SIG-M5 (cell line): ENCODE measurements around the gene CCDC197.

Experiments used
- DNase-seq: peaks from one replicate; lab custom pipeline; 2025; lab: John Stamatoyannopoulos, UW

CCDC197 gene

GRCh38 chr14:94025720-94026119 lies 28.6 kb downstream of the CCDC197 start:
- DNase-seq = no peak

DNA sequence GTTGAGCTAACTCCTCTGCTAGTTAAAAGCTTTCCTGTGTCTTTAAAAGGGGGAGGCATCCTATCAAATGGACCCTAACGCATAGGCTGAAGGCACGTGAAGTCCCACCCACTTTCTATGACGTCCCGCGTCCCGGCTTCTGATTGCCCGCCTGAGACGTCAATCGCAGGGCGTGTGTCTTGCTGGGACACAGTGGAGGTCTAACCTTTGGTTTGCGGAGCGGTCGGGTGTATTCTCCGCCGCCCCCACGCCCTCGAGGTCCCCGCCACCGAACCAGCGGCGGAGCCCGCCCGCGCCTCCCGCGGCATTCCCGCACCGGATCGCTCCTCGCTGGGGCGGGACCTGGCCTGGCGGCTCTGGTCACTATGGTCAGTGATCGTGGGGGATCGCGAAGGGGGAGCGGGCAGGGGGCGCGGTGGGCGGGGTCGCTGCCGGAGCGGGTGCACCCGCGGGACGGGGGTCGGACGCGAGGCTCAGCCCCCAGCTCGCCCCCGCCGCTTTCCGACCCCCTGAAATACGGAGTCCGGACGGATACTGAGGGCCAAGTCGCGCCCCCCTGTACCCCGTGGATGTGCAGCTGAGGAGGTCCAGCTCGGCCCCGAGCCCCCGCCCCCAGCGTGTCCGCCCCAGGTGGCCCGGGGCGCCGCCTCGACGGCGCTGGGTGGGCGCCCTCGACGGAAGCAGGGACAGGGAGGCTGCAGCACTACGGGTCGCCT lies 29.2 kb downstream of the CCDC197 start, which contains the start of gene OTUB2:
Gene OTUB2 (plus strand): TSS at position 168 of the 716 bp plus-strand sequence. CDS start 198 bp downstream, at position 366.
- DNase-seq = peak; percentile 89

DNA sequence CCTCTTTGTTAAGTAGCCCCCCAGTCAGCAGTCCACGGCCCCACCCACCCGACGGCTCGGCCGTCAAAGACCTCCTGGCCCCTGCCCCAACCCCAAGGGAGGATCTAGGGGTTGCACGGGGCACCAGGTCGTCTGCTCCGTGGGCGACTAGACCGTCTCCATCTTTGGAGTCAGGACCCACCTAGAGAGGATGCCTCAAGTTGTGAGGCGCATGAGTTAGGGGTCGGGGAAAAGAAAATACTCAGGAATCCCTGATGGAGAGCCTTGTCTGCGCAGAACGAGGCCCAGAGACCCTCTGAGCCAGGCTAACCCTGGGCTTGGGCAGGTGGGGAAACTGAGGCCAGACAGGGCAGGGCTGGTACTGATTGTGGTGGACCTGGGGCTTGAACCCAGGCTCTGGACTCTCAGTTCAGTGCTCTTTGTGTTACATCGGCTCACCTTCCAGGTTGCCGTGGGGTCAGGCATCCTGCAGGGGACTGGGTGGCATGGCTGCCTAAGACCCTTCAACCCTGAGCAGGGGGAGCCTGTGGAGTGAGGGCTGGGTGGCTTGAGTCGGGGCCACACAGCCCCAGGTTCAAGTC lies 29.9 kb downstream of the CCDC197 start:
- no peak for DNase-seq

DNA sequence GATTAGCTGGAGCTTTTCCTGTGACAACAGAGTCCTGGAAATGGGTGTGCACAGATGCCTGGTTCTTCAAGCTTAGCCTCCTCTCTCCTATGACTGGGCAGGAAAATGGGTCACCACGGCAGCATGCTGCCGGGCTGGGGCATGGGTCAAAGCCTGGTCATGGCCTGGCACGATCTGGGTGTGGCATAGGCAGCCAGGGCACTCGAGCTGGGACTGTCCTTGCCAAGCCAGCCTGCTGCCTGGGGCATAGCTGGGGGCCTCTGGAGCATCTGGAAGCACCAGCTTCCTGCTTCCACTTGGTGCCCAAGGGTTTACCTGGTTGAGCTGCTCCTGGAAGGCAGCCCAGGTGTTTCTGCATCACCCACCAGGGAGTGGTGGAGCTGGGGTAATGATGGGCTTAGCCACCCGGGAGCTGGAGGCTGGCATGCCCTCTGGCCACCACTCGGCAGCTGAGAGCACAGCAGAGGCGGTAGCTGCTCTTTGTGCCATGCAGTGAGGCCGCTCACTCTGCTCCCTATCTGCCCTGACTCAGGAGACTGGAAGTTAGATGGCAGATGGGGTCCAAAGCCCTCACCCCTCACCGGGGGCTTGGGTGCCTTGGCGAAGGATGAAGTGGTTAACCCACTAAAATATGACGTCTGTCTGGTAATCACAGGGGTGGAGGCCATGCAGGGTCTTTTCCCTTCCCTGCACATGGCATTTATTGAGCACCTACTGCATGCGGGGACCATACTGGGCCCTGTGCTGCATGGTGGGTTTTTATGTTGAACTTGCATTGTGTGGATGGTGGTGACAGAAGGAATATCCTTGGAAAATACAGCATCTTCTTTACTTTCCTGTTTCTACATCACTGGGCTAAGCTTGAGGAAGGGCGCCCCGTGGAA lies 30.7 kb downstream of the CCDC197 start:
- DNase-seq = no peak

DNA sequence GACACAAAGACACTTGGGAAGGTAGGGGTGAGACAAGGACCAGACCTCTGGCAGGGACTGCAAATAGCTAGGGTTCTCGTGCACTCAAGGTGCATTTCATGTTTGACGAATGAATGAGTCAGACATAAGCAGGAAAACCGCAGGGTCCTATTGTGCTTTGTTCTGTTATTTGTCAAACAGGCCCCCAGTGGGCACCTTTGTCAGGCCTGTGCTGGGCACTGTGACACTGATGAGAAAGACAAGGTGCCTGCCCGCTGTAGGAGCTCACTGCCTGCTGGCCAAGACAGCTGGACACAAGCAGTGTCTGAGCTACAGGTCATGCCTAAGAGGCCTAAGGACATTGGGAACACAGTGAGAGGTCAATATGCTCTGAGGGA lies 31.3 kb downstream of the CCDC197 start:
- peak; percentile 5 for DNase-seq

DNA sequence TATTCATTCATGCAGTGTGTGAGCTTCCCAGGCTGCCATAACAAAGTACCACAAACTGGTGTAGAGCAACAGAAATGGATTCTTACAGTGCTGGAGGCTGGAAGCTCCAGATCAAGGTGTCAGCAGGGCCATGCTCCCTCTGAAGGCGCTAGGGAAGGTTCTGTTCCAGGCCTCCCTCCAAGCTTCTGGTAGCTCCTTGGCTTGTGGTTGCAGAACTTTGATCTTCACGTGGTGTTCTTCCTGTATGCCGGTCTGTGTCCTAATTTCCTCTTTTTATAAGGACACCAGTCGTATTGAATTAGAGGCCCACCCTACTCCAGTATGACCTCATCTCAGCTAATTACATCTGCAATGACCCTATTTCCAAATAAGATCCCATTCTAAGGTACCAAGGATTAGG lies 32.2 kb downstream of the CCDC197 start:
- DNase-seq = peak; percentile 17

DNA sequence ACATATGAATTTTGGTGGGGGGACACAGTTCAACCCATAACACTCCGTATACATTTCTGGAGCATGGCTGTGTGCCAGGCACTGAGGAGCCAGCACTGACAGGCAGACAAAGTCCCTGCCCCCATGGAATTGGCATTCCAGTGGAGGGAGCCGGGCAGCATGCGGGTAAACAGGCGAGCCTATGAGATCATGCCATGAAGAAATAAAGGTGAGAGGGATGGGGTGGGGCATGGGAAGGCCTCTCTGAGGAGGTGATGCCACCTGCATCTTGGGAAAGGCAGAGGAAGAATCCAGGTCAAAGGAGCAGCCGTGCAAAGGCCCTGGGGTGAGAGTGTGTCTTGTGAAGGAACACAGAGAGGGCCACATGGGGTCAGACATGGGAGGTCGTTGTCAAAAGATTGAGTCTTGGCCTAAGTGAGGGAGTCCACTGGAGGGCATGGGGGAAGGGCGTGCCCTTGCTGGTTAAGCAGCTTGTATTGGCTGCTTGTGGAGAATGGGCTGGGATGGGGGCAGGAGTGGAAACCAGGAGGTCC lies 32.6 kb downstream of the CCDC197 start:
- no peak for DNase-seq

- DNase-seq = no peak
These were observed 33.5 kb downstream of the CCDC197 start for GRCh38 chr14:94030571-94030970.

DNA sequence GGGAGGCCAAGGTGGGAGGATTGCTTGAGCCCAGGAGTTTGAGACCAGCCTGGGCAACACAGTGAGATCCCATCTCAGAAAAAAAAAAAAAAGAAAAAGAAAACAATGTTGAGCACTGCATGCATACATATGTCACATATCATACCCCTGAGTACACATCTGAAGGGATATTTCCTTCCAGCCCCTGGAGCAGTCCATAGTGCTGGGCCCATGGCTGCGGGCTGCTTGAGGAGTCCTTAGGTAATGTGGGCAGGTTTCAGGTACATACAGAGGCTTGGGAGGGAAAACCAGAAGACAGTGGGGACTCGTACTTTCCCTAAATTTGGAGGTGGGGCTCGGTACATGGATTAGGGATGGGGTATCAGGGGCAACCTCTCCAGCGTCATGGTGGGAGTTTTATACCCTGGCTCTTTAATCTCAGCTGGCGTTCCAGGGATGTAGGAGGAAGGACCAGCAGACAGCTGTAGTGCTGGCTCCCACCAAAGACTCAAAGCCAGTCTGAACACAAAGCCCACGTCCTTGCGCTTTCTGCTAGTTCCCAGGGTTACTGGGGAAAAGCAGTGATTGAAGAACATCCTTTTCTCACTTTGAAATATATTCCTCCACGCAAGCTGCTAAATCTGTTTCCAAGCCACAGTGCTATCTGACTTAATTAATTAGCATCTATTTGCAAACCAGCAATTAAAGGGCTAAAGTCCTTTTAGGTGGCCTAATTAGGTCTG lies 34.2 kb downstream of the CCDC197 start:
- DNase-seq = no peak

GRCh38 chr14:94031883-94032279 lies 34.8 kb downstream of the CCDC197 start:
- no peak for DNase-seq

- no peak for DNase-seq
These were observed 37.8 kb downstream of the CCDC197 start for GRCh38 chr14:94034886-94035285.

GRCh38 chr14:94036313-94037167 lies 39.4 kb downstream of the CCDC197 start:
- no peak for DNase-seq

DNA sequence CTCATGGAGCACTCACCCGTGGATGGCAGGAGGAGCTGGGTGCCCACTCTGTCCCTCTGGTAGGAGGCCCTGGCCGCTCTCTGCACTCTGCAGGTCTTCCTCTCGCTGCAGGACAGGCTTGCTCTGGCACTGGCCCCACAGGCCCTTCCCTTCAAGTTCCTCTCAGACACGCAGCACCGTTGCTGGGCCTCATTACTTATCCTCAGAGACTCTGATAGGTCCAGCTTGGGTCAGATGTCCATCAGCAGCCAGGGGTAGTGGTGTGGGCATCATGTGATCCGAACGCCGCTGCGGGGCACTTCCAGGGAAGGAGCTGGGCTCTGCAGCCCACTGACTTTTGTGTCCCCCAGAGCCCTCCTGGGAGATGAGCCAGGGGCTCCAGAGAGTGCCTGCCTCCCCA lies 40.9 kb downstream of the CCDC197 start:
- no peak for DNase-seq

DNA sequence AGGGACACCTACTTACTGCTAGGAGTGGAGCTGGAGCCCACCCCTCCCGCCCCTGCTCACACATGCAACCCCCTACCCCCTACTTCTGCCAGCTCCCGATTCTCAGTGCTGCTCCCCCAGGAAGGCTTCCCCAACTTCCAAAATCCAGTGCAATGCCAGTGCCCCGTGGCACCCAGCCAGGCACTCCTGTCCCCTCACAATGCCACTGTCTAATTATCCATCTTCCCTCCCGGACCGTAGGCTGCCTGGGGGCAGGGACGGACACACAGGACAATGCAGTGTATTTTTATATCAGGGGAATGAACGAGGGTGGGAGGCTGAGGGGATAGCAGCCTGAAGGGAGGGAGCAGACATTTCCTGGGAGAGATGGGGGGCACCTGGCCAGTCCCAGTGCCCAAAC lies 41.4 kb downstream of the CCDC197 start:
- no peak for DNase-seq

DNA sequence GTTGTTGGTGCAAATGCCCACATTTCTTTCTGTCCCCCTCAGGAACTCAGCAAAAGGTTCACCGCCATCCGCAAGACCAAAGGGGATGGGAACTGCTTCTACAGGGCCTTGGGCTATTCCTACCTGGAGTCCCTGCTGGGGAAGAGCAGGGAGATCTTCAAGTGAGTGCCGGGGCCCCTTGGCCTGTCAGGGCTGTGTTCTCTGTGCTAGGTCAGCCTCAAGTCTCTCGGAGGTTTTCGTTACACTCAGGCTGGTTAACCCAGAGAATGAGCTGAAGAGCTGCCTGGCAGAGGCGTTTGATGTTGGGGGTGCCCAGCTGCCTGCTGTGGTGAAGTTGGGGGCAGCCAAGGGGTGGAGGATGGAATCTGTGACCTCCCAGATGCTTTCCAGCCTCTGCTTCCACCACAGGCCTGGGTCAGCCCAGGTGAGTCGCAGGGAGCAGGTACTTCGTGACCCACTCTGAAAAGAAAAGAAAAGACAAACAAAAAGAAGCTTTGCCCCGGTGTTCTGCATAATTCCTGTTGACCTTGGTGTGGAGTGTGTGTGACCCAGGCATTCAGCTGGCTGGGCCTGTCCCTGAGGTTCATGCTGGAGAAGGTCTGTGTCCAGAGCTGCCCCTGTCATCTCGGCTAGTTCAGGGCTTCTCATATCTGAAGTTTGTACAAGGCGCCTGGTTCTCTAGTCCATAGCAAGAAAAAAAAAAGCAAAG lies 42.0 kb downstream of the CCDC197 start:
- DNase-seq = no peak

GRCh38 chr14:94040247-94040646 lies 43.1 kb downstream of the CCDC197 start:
- DNase-seq = no peak

DNA sequence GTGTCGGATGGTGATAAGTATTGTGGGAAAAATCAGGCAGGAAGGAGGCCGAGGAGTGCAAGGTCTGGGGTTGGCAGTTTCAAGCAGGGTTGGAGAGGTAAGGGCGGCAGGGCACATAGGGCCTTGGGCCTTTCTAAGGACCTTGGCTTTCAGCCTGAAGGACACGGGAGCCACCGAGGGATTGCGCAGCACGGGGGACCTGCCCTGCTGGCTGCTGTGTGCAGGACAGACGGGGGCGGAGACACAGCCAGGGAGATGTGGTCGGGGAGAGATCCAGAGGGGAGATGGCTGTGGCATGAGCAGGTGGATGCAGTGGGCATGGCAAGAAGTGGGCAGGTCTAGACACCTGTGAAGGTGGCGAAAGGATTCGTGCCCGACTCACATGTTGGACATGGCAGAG lies 43.7 kb downstream of the CCDC197 start:
- no peak for DNase-seq

- no peak for DNase-seq
These were observed 44.6 kb downstream of the CCDC197 start for GRCh38 chr14:94041551-94042346.

GRCh38 chr14:94042433-94043091 lies 45.5 kb downstream of the CCDC197 start:
- DNase-seq = no peak
